ENCODE results near the gene FA2H. TPM values are rescaled to one million over a fixed set of nuclear protein-coding genes. Genes with fewer than 3 reads are reported as not detected.
"Not testable (repeated sequence)": the region's sequence is repeated elsewhere in the genome, so short reads cannot be mapped to it uniquely, and the experiment has no call there.

FA2H gene
- total RNA-seq, 1 donor from 2014 or later: not detected

- H3K36me3 Mint-ChIP-seq (ENCODE audit: low read depth): peaks cover 7% of the 10 kb centered on the region
- H3K9me3 Mint-ChIP-seq: peaks cover 7% of the 10 kb centered on the region
- no peak overlapping the region for H3K27ac Mint-ChIP-seq (ENCODE audit: unreplicated experiment)
Observed at GRCh38 chr16:74673876-74674275, 100.7 kb downstream of the FA2H start.

GRCh38 chr16:74668877-74669276 lies 105.7 kb downstream of the FA2H start:
- not testable (repeated sequence) for H3K27ac Mint-ChIP-seq (ENCODE audit: unreplicated experiment)
- Mint-ChIP-seq H3K4me1 (peaks cover 21% of the 10 kb centered on the region), H3K36me3 (ENCODE audit: low read depth) (peaks cover 27% of the 10 kb centered on the region)

More at GRCh38 chr16:74673876-74674275, 100.7 kb downstream of the FA2H start:
- peaks cover 19% of the 10 kb centered on the region for H3K27me3 Mint-ChIP-seq (ENCODE audit: low read depth)
- no peak overlapping the region for H3K4me3 Mint-ChIP-seq
- no peak for DNase-seq (ENCODE audit: low read depth, low spot score)
- peaks cover 6% of the 10 kb centered on the region for H3K4me1 Mint-ChIP-seq
- TF ChIP-seq CTCF (conservative IDR thresholded peaks at IDR 0.05): no peak

DNA sequence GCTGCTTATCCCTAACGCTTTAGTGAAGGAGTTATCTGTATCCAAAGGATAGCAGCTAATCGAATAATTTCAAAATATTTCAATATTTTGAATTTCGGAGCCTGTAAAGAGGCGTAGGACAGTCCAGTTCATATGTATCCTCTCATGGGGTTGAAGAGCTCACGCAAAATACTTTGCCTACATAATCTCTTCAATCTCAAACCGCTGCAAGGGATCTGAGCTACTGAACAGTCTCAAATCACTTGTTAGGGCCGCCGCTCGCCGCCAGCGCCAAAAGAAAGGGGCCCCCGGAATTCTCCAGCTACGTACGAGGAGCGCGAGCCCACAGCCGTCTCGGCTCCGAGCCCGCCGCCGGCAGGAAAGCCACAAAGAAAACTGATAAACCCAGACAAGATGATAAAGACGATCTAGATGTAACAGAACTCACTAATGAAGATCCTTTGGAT lies 107.3 kb downstream of the FA2H start:
- DNase-seq (ENCODE audit: low read depth, low spot score): peak; percentile 23
- H3K4me3 Mint-ChIP-seq: peak overlapping the region; percentile 96
- peaks cover 20% of the 10 kb centered on the region for H3K9me3 Mint-ChIP-seq
- no peak for TF ChIP-seq CTCF (conservative IDR thresholded peaks at IDR 0.05)
- H3K27me3 Mint-ChIP-seq (ENCODE audit: low read depth): peaks cover 7% of the 10 kb centered on the region
- H3K36me3 Mint-ChIP-seq (ENCODE audit: low read depth): peaks cover 36% of the 10 kb centered on the region
- peak overlapping the region; percentile 95 for H3K27ac Mint-ChIP-seq (ENCODE audit: unreplicated experiment)
- H3K4me1 Mint-ChIP-seq: peaks cover 21% of the 10 kb centered on the region

More at GRCh38 chr16:74668877-74669276, 105.7 kb downstream of the FA2H start:
- not testable (repeated sequence) for H3K4me3 Mint-ChIP-seq; DNase-seq (ENCODE audit: low read depth, low spot score)
- Mint-ChIP-seq H3K27me3 (ENCODE audit: low read depth) (peaks cover 15% of the 10 kb centered on the region), H3K9me3 (peaks cover 20% of the 10 kb centered on the region)

- Mint-ChIP-seq H3K9me3 (peaks cover 20% of the 10 kb centered on the region), H3K27ac (ENCODE audit: unreplicated experiment) (peak within 1 kb of the TSS; percentile 95), H3K4me3 (peak within 1 kb of the TSS; percentile 96), H3K4me1 (peaks cover 23% of the 10 kb centered on the region), H3K36me3 (ENCODE audit: low read depth) (peaks cover 39% of the 10 kb centered on the region), H3K27me3 (ENCODE audit: low read depth) (peaks cover 2% of the 10 kb centered on the region)
- DNase-seq (ENCODE audit: low read depth, low spot score): peak; percentile 88
- TF ChIP-seq CTCF (conservative IDR thresholded peaks at IDR 0.05): no peak
Observed at GRCh38 chr16:74666425-74667254, 108.0 kb downstream of the FA2H start, which contains the start of gene RFWD3. Gene RFWD3 (minus strand): TSS chr16:74666877. CDS start chr16:74661449, 5,428 bp downstream.

DNA sequence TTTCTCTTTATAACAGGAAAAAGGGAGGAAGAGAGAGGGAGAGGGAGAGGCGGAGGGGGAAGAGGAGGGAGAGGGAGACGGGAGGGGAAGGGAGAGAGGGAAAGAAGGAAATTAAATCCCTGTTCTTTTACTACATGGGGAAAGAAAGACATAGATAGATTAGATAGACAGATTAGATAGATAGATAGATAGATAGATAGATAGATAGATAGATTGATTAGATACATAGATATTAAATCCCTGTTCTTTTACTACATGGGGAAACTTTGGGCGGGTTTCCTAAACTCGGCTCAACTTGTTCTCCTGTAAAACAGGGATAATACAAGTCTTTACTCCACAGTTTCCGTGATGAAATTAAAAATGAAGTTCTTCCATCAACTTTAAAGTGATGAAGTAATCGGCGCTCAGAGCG lies 108.6 kb downstream of the FA2H start:
- peaks cover 20% of the 10 kb centered on the region for H3K9me3 Mint-ChIP-seq
- no peak for TF ChIP-seq CTCF (conservative IDR thresholded peaks at IDR 0.05)
- peaks cover 41% of the 10 kb centered on the region for H3K36me3 Mint-ChIP-seq (ENCODE audit: low read depth)
- H3K4me3 Mint-ChIP-seq: peak overlapping the region; percentile 82
- no peaks in the 10 kb centered on the region for H3K27me3 Mint-ChIP-seq (ENCODE audit: low read depth)
- no peak for DNase-seq (ENCODE audit: low read depth, low spot score)
- H3K27ac Mint-ChIP-seq (ENCODE audit: unreplicated experiment): no peak overlapping the region
- peaks cover 23% of the 10 kb centered on the region for H3K4me1 Mint-ChIP-seq

Other genes with a start within 250 kb of the FA2H start
- 114 and 117 TPM in 2 replicates for gene GLG1, start 167.7 kb downstream of the FA2H start, total RNA-seq
- 72.8 and 76.8 TPM in 2 replicates for gene RFWD3, start 107.9 kb downstream of the FA2H start, total RNA-seq
- not detected in 2 replicates for gene MLKL, start 74.0 kb downstream of the FA2H start, total RNA-seq
- 85.3 and 87.6 TPM in 2 replicates for gene WDR59, start 210.3 kb upstream of the FA2H start, total RNA-seq
- gene ZNRF1, start 224.2 kb upstream of the FA2H start, total RNA-seq: 48.4 and 54.8 TPM in 2 replicates